Measurements from ENCODE around the gene TSSC4.
A peak's percentile ranks its signal among the peaks of the same experiment; 100 is the strongest.

TSSC4 gene

DNA sequence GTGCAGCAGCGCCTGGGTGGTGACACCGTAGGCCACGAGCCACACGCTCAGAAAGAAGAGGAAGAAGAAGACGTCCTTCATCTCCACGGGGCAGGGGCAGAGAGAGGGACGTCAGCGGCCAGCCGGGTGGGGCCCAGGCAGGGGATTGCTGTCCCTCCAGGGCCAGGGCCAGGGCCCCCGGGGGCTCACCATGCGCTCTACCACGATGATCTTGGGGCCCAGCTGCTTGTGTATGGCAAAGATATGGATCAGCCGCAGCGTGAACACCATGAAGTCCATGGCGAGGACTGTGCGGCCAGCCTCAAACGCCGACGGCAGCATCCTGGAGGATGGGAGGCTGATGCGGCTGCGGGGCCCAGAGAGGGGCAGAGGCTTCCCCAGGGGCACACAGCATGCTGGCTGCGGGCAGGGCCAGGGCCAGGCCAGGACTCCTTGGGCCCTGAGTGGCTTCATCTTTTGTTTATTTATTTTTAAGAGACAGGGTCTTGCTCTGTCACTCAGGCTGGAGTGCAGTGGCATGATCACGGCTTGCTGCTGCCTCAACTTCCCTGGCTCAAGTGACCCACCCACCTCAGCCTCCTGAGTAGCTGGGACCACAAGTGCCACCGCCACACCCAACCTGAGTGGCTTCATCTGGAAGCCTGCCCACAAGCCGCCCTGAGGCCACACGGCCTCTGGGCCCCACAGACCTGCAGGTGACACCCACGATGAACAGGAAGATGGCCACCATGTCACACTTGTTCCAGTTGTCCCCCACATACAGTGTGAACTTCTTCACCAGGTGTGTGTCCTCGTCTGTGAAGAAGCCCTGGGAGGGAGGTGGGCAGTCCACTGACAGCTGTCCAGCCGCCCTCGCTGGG, 11.1 kb downstream of the TSSC4 start:
- H3K4me3 ChIP-seq (ENCODE audit: low read length) = no peak overlapping the region
- no peak for DNase-seq (ENCODE audit: low read depth, low spot score)

DNA sequence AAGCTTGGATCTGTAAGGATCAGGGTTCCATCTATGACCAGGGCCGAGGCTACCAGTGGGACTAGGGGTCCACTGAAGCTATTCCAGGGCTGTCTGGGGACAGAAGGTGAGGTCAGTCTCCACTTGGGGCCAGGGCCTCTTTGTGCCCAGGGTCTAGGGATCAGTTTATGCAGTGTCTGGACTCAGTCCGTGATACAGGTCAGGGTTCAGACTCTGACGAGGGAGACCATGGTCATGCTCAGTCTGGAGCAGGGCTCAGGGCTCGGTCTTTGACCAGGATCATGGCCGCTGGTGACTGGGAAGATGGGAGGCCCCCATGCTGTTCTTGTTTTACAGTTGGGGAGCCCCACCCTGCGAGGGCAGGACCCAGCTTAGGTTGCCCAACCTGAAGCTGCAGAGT, 11.8 kb downstream of the TSSC4 start:
- no peak overlapping the region for H3K4me3 ChIP-seq (ENCODE audit: low read length)
- no peak for DNase-seq (ENCODE audit: low read depth, low spot score)

DNA sequence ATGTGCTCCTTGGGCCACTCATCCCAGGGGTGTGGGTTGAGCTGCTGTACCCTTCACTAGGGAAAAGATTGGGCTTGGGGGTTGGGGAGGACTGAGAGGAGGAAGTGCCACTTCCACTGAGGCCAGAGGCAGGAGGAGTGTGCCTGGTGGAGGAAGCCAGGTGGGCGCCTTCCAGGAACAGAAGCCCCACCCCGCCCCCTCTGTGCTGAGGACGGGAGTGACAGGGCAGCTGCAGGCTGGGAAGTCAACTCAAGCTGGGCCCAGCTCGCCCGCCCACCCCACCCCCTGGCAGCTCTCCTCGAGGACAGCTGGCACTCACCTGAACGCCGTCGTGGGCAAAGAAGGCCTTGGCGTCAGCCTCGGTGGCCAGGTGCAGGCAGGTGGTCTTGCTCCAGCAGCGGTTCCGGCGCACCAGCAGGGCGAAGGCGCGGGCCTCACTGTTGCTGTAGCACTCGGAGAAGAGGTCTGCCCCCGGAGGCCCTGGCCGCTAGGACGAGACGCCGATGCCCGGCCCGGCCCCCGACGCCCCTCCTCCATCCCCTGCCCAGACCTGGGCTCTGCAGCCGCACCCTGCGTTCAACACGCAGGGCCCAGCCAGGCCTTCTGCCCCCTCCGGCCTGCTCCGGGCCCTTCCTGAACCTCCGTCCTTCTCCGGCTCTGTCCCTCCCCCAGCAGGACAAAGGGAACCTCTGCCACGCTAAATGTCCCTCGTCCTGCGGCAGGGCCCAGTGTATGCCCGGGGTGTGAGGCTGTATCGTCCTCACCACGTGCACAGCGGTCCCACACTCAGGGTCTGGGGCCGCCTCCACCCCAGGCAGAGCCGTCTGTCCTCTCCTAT, 13.4 kb downstream of the TSSC4 start:
- DNase-seq (ENCODE audit: low read depth, low spot score) = no peak
- no peak overlapping the region for H3K4me3 ChIP-seq (ENCODE audit: low read length)

DNA sequence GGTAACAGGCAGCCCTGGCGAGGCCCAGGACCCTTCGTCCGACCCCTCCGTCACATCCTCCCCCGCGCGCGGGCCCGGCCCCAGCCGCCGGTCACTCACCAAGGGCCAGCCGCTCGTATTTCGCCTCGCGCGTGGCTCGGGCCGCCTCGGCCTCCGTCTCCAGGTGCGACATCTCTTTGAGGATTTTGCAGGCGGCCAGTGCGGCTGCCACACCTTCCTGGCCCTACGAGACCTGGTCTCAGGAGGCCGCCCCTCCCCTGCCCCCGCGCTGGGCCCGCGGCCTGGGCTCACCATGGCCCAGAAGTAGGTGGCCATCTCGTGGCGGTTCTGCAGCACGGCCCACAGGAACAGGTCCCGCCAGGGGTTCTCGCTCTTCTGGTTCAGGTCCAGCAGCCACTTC, 14.1 kb downstream of the TSSC4 start:
- H3K4me3 ChIP-seq (ENCODE audit: low read length) = no peak overlapping the region
- DNase-seq (ENCODE audit: low read depth, low spot score) = no peak

DNA sequence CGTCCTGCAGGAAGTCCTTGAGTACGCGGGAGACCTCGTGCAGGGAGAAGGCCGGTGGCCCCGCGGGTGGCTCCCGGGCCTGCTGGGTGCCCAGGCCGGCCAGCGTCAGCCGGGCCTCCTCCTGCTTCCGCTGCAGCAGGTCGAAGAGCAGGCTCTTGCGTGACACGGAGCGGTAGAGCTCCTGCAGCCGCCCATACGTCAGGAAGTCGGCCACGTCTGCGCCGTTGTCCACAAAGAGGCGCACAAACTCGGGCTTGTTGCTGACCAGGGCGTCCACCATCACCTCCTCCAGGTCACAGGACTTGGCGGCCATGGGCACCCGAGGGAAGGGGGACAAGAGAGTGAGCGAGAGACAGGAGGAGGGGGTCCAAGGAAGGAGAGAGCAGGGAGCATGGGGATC, 14.6 kb downstream of the TSSC4 start:
- no peak overlapping the region for H3K4me3 ChIP-seq (ENCODE audit: low read length)

DNA sequence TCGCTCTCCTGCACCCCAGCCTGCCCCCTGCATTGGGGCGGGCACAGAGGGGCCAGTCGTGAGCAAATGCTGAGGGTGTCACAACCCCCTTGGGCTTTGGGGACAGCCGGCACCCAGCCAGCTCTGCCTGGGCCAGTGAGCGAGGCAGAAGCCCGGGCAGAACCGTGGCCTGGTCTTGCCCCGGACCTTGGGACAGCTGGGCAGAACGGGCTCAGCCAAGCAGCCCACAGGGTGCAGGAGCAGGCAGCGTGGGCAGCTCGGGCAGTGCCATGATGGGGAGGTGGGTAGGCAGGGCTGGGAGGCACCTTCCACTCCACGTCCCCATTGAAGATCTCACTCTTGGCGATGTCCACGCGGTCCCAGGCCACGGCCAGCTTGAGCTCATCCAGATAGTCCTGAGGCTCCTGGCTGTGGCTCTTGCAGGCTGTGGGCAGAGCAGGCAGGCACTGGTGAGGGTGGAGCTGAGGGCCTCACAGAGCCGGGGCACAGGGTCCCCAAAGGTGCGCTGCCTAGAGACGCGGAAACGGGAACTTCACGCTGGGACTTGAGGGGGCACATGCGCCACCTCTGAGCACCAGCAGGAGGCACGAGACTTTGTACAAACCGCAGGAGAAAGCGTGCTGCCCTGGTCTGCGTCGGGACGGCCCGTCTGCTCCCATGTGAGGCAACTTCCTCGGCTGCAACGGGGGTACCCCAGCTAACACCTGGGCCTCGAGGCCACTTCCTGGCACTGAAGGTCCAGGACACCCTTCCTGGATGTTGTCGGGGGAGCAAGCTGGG, 15.2 kb downstream of the TSSC4 start:
- H3K4me3 ChIP-seq (ENCODE audit: low read length) = no peak overlapping the region
- DNase-seq (ENCODE audit: low read depth, low spot score) = no peak

More for the DNA sequence above, 14.6 kb downstream of the TSSC4 start:
- DNase-seq (ENCODE audit: low read depth, low spot score) = no peak

DNA sequence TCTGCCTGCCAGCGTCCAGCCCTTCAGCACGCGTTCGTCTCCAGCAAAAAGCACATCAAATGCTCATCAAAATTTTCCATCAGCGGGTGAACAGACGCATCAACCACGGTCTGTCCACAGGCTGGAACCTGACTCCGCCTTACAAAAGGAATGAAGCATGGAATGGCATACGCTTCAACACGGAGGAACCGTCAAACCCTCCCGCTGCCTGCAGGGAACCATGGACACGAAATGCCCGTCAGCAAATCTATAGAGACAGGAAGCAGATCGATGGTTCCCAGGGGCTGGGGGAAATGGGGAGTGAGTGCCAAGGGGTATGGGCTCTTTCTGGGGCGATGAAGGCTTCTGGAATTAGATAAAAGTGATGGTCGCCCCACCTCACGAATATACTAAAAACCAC, 16.2 kb downstream of the TSSC4 start:
- no peak for DNase-seq (ENCODE audit: low read depth, low spot score)
- H3K4me3 ChIP-seq (ENCODE audit: low read length) = no peak overlapping the region

DNA sequence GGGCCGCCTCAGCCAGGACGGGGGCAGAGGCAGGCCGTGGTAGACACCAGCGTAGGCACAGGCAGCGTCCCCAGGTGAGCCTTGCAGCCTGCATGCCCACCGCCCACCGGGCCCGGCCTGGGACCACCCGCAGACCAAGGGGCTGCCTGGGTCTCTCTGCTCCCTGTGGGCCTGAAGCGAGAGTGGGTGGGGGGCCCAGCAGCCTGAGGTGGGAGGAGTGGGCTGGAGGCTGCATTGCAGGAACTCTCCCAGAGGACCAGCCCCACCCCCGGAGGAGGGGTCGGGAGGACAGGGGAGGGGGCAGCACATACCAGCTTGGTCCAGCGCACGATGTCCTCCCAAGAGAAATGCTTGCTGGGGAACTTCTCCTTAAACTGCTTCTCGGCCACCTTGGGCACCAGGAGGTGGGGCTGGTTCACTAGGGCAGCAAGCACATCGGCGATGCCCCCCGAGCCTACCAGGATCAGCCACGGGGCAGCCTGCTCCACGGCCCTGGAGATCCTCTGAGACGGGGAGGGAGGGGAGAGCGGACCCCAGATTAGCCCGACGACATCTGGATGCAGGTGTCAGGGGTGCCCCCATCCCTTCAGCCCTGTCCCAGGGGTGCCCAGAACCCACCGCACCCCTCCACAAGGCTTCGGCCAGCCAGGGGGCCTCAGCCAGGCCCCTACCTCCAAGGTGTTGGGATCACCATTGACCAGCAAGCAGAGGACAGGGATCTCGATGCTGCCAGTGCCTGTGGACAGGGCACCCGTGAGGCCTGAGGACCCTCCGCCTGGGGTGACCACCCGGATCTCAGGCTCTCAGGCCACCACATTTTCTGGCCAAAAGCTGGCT, 17.5 kb downstream of the TSSC4 start:
- no peak overlapping the region for H3K4me3 ChIP-seq (ENCODE audit: low read length)
- no peak for DNase-seq (ENCODE audit: low read depth, low spot score)

DNA sequence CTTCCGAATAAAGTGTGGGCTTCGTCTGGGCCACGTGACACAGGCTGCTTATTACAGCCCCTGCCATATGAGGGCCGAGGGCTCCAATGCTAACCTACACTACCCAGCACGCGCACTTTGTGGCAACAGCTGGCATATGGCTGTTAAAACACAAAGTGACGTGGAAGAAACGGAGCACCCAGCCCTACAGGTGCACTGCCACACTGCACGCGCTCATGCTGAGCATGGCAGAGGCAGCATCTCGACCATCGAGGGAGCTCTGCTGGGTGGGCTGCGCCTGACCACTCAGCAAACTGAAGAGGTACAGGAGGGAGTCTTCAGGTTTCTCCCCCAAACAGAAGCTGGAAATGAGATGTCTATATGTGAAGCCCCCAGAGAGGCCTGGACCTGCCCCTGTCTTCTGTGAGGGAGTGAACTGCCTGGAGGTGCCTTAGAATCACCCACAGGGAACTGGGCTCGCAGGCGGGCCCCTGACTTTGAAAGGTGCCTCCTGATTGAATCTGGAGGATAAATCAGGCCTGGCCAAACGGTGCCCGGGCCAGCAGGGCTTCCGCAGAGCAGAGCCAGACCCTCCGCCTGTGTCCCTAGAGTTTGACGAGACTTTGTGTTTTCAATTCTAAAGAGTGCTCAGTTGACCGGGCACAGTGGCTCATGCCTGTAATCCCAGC, 18.3 kb downstream of the TSSC4 start:
- no peak overlapping the region for H3K4me3 ChIP-seq (ENCODE audit: low read length)
- DNase-seq (ENCODE audit: low read depth, low spot score) = peak; percentile 45

DNA sequence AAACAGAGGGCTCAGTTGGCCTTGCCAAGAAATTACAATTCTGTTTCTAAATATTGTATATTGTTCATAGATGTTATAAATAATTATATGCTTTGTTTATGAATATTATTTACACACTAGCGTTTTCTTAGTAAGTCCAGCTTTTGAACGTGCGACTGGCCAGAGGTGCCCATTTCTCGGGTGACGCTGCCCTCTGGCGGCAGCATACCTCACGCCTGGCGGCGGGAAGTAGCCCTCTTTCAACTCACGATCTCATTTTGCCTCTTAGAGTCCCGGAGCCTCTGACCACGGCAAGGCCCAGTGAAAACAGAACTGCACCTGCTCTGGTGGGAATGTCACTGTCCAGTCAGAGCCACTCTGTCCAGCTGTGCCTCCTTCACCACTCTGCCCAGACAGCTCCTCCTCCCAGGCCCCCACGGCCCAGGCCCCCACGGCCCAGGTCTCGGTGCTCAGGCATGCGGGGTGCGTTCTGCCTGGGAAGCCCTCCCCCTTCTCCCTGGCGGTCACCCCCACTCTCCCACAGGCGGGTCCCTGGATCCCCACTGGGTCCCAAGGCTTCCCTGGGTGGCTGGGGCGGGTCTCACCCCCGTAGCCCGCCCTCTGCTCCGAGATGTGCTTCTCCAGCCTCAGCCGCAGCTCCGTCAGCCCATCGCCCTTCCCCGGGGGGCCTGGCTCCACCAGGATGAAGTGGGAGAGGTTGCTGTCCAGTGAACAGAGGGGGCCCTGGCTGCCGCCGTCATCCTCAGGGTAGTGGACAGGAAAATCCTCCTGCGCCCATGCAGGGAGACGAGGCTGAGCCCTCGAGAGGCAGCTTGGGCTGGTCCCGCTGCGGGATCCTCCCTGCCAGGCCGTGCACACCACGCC, 19.3 kb downstream of the TSSC4 start:
- H3K4me3 ChIP-seq (ENCODE audit: low read length) = no peak overlapping the region
- DNase-seq (ENCODE audit: low read depth, low spot score) = peak; percentile 45

DNA sequence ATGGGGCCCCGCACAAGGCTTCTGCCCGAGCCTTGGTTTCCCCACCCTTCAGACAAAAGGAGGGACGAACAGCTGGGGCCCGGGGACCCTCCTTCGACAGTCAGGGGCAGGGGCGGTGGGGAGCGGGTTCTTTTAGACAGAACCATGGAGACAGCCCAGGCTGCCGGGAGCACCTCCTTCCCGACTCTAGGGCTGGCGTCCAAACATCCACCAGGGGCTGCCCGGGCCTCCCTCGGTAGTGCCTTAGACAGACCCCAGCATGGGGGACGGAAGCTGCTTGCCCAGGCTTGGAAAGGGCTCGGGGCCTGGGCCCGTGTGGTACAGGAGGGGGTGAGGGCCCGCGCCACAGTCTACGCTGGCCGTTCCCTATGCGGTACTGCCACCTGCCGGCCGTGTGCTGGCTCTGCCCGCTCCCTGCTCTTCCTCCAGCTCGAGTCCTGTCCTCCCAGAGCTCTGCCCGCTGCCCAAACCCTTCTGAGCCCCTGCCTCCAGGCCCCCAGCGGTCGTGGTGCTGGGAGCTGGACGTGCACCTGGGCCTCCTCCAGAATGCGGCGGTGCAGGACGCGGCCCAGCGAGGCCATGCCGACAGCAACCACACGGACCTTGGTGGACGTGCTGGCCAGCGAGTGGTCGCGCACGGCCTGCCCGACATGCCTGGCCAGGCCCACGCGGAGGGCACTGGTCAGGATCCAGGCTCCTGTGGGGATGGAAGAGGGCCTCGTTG, 20.1 kb downstream of the TSSC4 start:
- H3K4me3 ChIP-seq (ENCODE audit: low read length) = no peak overlapping the region
- DNase-seq (ENCODE audit: low read depth, low spot score) = peak; percentile 39

DNA sequence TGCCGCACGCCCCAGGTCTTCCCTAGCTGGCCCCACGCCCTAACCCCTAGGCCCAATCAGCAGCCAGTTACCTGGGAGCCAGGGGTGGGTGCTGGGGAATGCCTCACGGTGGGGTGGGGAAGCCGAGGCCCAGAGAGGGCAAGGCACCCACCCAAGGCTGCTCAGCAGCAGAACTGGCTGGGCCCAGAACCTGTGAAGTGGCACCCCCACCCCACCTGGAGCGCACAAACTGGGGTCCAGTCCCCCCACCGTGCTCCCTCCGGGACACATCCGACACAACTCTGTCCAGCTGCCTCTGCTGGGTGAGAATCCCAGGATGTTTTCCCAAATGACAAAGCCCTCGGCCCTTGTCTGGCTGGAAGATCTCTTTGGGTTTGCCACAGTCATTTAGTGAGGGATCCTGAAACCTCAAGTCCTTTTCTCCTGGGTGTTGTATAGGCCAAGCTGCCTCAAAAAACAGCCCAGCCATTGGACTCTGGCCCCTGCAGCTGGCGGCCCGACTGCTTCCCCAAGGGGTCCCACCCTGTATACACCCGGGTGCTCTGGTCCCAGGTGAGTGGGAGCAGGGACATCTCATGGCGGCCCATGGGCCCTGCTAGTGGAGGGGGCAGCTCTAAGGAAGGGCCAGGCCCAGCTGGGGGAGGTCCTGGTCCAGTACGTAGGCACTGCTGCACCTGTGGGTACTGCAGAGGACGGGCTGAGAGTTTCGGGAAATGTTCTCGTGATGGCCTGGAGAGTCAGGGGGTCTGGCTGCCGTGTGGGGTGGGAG, 20.9 kb downstream of the TSSC4 start:
- H3K4me3 ChIP-seq (ENCODE audit: low read length) = no peak overlapping the region
- no peak for DNase-seq (ENCODE audit: low read depth, low spot score)

DNA sequence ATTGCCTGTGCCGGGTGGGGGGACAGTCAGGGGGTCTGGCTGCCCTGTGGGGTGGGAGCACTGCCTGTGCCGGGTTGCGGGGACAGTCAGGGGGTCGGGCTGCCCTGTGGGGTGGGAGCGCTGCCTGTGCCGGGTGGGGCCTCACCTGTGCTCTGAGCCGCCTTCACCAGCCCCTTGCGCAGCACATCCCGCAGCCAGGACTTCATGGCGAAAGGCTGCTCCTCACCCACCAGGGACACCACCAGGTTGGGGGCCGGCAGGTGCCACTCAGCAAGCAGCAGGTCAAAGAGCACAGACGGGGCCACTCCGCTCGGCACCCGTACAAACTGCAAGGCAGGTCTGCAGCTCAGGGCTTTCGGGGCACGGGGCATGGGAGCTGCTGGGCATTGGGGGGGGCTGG, 21.4 kb downstream of the TSSC4 start:
- no peak overlapping the region for H3K4me3 ChIP-seq (ENCODE audit: low read length)
- no peak for DNase-seq (ENCODE audit: low read depth, low spot score)

DNA sequence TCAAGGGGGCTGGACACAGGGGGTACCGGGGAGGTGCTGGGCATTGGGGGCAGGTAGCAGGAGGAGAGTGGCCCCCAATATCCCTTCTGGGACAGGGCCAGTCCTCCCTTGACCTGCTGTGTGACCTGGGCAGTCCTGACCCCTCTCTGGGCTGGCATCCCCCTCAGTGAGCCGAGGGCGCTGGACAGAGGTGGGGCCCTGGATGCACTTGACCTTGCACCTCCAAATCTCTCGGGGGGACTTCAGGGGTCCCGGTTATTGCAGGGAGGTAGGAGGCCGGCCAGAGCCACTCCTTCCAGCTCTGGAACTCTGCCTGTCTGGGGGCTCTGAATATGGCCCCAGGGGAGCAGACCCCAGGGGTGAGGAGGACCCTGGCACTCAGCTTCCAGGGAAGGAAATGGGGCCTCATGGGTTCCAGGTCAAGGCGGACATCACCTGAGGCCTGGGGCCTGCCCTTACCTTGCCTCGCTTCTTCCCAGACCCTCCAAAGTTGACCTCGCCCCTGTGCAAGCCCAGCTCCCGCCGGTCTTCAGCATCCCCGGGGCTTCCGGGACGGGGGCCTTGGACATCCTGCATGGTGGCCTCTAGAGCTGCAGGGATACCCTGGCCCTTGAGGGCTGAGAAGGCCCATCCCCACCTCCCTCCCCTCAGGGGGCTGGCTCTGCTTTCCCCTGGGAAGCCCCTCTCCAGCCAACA, 22.1 kb downstream of the TSSC4 start:
- no peak overlapping the region for H3K4me3 ChIP-seq (ENCODE audit: low read length)
- DNase-seq (ENCODE audit: low read depth, low spot score) = no peak

DNA sequence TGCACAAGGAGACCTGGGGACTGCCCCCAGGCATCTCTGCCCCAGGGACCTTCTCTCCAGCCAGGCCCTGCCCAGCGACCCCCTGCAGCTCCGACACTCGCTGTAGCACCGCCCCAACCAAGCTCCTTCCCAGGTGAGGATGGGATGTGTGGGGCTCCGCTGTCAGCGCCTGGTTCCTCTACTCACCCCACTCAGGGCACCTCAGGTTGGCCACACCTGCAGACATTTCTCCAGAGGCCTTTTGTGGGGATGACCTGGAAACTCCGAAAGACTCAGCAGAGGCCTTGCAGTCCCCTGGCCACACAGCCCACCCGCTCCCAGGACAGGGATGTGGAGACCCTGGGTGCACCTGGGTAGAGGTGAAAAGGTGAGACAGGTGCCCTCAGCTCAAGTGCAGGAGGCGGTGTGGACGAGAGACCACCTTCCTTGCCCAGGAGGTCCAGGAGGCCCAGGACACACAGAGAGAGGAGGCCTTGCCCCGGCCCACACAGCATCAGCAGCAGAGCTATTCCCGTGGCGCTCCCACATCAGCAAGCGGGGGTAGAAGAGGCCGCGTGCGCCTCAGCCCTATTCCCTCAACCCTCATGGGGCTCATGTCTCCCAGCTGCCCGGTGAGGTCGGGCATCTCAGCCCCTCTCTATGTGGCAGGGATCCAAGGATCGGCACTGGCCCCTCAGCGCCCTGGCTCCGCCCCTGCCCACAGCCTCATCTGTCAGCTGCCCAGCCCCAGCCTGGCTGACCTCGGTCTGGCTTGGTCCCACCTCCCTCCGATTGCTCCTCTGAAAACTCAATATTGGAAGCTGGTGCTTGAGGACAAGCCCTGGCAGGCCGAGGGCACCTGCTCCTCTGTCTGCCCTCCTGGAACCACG, 22.8 kb downstream of the TSSC4 start:
- no peak for DNase-seq (ENCODE audit: low read depth, low spot score)
- no peak overlapping the region for H3K4me3 ChIP-seq (ENCODE audit: low read length)

Measured in Jurkat, Clone E6-1 (cell line).